Left ventricle myocardium inferior (tissue), 1 donor: ENCODE data around the gene P4HTM. TPM values are rescaled to one million over a fixed set of nuclear protein-coding genes. Genes with fewer than 3 reads are reported as not detected.

ENCODE experiments used
- DNase-seq: peaks from one replicate; pipeline ENCODE4 v3.0.0-alpha.2; 2020
- H3K27ac ChIP-seq: fragments of 200-600 bp; replicated peaks from 2 replicates; pipeline ENCODE4 v1.8.0; 2021
- H3K27me3 ChIP-seq: fragments of 200-600 bp; 2 replicates; pipeline ENCODE4 v1.8.0; 2021; ENCODE audit warnings: low read depth
- H3K36me3 ChIP-seq: fragments of 200-600 bp; 2 replicates; pipeline ENCODE4 v1.8.0; 2021
- H3K4me1 ChIP-seq: fragments of 200-600 bp; 2 replicates; pipeline ENCODE4 v1.8.0; 2021
- H3K4me3 ChIP-seq: fragments of 200-600 bp; 2 replicates; pipeline ENCODE4 v1.8.0; 2021; ENCODE audit warnings: mild to moderate bottlenecking, moderate library complexity
- H3K9me3 ChIP-seq: fragments of 200-600 bp; replicated peaks from 2 replicates; pipeline ENCODE4 v1.8.0; 2021
- intact Hi-C: fragments of 100-400 bp; cut with micrococcal nuclease; formaldehyde crosslinking; loops from one replicate; pipeline ENCODE4 v1.11.0; 2022
- total RNA-seq: library from RNA; stranded (reverse); fragmentation: NEBNext Ultra II Directional; extraction: Animal tissue kit (Norgen Biotek cat#: 25700); gene quantifications from one replicate; pipeline ENCODE4 v1.2.1, GENCODE V29; 2021
- TF ChIP-seq, protein P1 (sequence below): fragments of 200-600 bp; IDR thresholded peaks from 2 replicates; pipeline ENCODE4 v1.8.0; 2021; ENCODE audit warnings: antibody characterized with exemption, mild to moderate bottlenecking, borderline replicate concordance
- donor health status: DM: no; HTN: yes; CAD: no; lungs with severe emphysema.

Gene P4HTM
- total RNA-seq, 1 donor from 2014 or later: 28.9 TPM

DNA sequence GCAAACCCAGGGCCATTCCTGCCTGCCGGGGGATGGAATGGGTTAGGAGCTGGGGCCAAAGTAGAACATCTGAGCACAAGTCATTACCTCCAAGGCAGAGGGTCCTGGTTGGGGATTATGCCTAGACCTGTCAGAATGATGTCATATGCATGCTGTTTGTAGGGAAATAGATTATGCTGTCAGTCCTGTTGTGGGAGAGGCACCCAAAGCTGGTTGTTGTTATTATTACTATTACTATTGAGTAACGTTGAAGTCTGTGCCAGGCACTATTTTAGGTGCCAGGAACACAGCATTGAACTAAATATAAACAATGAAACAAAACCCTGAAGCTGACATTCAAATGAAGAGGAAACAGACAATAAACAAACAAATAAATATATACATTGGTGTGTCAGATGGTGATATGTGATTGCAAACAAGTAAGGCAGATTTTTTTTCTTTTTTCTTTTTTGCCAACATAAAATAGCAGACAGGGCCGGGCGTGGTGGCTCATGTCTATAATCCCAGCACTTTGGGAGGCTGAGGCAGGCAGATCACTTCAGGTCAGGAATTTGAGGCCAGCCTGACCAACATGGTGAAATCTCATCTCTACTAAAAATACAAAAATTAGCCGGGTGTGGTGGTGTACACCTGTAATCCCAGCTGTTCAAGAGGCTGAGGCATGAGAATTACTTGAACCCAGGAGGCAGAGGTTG, 2.0 kb downstream of the P4HTM start:
- peaks cover 8% of the 10 kb centered on the region for H3K36me3 ChIP-seq
- H3K4me1 ChIP-seq: peaks cover 47% of the 10 kb centered on the region
- H3K27ac ChIP-seq: peak overlapping the region; percentile 92
- H3K9me3 ChIP-seq: no peaks in the 10 kb centered on the region
- intact Hi-C loops: no loop called here
- no peak for DNase-seq
- TF ChIP-seq, protein P1, sequence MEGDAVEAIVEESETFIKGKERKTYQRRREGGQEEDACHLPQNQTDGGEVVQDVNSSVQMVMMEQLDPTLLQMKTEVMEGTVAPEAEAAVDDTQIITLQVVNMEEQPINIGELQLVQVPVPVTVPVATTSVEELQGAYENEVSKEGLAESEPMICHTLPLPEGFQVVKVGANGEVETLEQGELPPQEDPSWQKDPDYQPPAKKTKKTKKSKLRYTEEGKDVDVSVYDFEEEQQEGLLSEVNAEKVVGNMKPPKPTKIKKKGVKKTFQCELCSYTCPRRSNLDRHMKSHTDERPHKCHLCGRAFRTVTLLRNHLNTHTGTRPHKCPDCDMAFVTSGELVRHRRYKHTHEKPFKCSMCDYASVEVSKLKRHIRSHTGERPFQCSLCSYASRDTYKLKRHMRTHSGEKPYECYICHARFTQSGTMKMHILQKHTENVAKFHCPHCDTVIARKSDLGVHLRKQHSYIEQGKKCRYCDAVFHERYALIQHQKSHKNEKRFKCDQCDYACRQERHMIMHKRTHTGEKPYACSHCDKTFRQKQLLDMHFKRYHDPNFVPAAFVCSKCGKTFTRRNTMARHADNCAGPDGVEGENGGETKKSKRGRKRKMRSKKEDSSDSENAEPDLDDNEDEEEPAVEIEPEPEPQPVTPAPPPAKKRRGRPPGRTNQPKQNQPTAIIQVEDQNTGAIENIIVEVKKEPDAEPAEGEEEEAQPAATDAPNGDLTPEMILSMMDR: no peak
- no peak overlapping the region for H3K4me3 ChIP-seq
- no peaks in the 10 kb centered on the region for H3K27me3 ChIP-seq

DNA sequence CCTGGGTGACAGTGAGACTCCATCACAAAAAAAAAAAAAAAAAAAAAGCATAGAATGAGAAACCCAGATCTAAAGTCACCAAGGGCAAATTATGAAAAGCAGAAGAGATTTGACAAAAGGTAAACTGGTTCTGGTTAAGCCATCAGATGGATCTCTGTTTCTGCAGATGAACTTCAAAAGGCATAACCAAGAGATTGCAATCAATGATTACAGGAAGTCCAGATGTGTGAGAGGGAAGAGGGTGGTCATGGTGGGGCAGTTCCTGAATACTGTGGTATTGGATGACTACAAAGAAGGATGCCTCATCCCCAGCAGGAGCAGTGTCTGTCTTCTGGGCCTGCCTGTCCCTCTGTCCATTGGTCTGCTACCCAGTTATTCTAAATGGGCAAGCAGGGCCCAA, 3.8 kb downstream of the P4HTM start:
- Histone ChIP-seq H3K9me3 (no peaks in the 10 kb centered on the region), H3K4me1 (peaks cover 36% of the 10 kb centered on the region), H3K4me3 (no peak overlapping the region), H3K36me3 (peaks cover 10% of the 10 kb centered on the region), H3K27me3 (no peaks in the 10 kb centered on the region), H3K27ac (no peak overlapping the region)
- intact Hi-C loops: no loop called here
- DNase-seq: no peak
- TF ChIP-seq, protein P1: no peak

DNA sequence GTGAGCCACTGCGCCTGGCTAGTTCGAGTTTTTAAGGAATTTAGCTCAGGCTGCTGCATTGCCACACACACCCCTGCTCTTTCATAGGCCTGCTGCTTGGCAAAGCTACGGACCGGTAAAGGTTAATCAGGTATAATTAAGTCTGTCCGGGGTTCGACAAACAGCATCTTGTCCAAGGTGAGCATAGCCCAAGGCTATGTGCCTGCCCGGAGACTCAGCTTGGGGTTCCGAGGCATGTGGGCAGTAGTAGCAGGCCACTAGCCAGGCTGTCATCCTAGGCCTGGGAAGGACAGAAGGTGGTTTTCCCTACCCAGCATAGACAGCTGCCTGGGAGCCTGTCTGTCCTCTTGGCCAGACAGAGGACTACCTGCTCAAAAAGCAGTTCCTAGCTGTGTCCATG, 6.6 kb downstream of the P4HTM start:
- intact Hi-C loops: no loop called here
- Histone ChIP-seq H3K4me3 (no peak overlapping the region), H3K27me3 (no peaks in the 10 kb centered on the region), H3K27ac (no peak overlapping the region), H3K9me3 (no peaks in the 10 kb centered on the region), H3K4me1 (peaks cover 9% of the 10 kb centered on the region), H3K36me3 (peaks cover 10% of the 10 kb centered on the region)
- DNase-seq: no peak
- TF ChIP-seq, protein P1: no peak

DNA sequence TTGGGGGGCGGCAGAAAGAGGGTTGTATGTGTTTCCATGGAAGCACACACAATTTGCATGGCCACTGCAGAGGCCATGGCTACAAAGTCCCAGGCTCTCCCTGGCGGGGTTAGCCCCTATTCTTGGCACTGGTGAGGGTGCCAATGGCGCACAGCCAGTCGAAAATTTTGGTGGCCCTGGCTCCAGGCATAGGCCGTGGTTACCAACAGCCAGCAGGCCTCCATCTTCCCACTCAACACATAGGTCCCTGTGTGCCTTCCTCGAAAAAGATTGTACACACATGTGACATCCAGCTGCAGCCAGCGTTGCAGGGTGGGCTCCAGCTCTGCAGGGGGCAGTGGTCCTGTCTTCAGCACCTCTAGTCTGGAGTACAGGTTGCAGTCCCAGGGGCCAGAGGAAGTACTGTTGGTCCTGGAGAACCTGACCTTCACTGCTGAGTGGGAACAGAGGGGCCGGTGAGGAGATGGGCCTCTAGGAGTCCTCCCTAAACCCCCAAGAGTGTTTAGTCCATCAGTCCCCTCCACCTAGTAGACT, 7.1 kb downstream of the P4HTM start:
- TF ChIP-seq, protein P1: no peak
- H3K27me3 ChIP-seq: no peaks in the 10 kb centered on the region
- H3K4me1 ChIP-seq: peaks cover 4% of the 10 kb centered on the region
- no peak overlapping the region for H3K4me3 ChIP-seq
- intact Hi-C loops: no loop called here
- peaks cover 10% of the 10 kb centered on the region for H3K36me3 ChIP-seq
- H3K27ac ChIP-seq: no peak overlapping the region
- H3K9me3 ChIP-seq: no peaks in the 10 kb centered on the region
- DNase-seq: no peak

DNA sequence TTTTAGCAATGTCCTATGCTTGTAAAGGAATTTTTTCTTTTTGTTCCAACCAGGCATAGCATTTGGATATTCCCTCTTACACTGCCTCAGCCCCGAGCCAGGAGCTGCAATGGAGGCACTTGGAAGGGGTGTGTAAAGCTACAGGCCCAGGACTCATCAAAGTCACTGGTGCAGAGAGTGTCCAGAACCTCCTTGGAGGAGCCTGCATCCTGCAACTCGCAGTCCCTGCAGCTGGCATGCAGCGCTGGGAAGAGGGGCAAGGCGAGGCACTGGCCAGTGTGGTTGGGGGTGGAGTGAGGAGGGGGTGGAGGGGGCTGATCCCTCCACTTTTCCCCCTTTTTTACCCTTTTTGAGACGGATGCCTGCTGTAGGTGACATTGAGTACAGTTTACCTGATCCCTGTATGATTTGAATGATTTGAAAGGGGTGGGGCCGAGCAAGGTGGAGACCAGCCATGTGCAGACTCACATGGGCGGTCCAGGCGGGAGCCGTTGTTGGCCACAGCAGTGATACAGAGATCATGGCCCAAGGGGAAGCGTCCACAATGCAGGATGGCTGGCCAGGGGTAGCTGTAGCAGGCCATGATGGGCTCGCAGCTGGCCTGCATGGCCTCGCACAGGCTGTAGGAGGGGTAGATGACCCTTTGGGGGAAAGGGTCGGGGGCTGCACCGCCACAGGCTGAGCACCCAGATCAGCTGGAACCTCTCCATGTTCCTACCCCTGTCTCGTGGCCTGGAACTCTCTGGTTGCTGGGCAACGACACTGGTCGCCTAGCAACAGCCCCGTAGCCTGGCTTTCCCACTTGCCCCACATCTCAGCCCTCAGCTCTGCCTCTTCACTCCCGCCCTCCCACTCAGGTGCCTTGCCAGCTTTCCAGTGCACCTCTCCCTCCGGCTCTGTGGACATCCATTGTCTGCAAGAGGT, 7.9 kb downstream of the P4HTM start:
- peaks cover 10% of the 10 kb centered on the region for H3K36me3 ChIP-seq
- H3K4me3 ChIP-seq: no peak overlapping the region
- intact Hi-C loops: no loop called here

More for the DNA sequence above, 7.9 kb downstream of the P4HTM start:
- Histone ChIP-seq H3K4me1 (no peaks in the 10 kb centered on the region), H3K9me3 (no peaks in the 10 kb centered on the region), H3K27me3 (no peaks in the 10 kb centered on the region), H3K27ac (no peak overlapping the region)
- TF ChIP-seq, protein P1: no peak
- DNase-seq: no peak
